Psoas muscle (tissue), 8 donors: ENCODE measurements around the gene DHRS7B. TPM values are rescaled to one million over a fixed set of nuclear protein-coding genes. Genes with fewer than 3 reads are reported as not detected.
A peak's percentile ranks its signal among the peaks of the same experiment; 100 is the strongest.

ENCODE experiments used
- ATAC-seq, 4 donors: fragments of 200-7000 bp; cut with Tn5 transposase; one replicate each; pipeline ENCODE4 v1.9.1; 2020; ENCODE audit warnings: moderate library complexity in 3 of 4, mild to moderate bottlenecking in 2 of 4
- DNase-seq, 2 donors: peaks; one replicate each; pipeline ENCODE4 v3.0.0-alpha.2; 2020
- H3K27ac ChIP-seq: fragments of 200-600 bp; one replicate; pipeline ENCODE4 v1.8.0; 2022
- H3K27me3 ChIP-seq, 3 donors: fragments of 200-600 bp in 1 of 3; one replicate each; pipeline versions ENCODE4 v1.6.1 to v1.8.0; 2013 to 2022; ENCODE audit warnings: low read length in 2 of 3, mild to moderate bottlenecking in 2 of 3, moderate library complexity in 1 of 3; ENCODE audit not compliant: insufficient read depth in 3 of 3
- H3K36me3 ChIP-seq, 2 donors: fragments of 200-600 bp in 1 of 2; one replicate each; pipeline versions ENCODE4 v1.6.1 to v1.8.0; 2013 to 2022; ENCODE audit warnings: low read depth in 1 of 2, mild to moderate bottlenecking in 1 of 2, moderate library complexity in 1 of 2; ENCODE audit not compliant: insufficient read depth in 1 of 2
- H3K4me1 ChIP-seq: fragments of 200-600 bp; one replicate; pipeline ENCODE4 v1.8.0; 2022
- H3K4me3 ChIP-seq: fragments of 200-600 bp; one replicate; pipeline ENCODE4 v1.8.0; 2022; ENCODE audit warnings: mild to moderate bottlenecking
- H3K9me3 ChIP-seq: fragments of 200-600 bp; one replicate; pipeline ENCODE4 v1.8.0; 2022
- WGBS, 3 donors: extraction: QIAGEN DNeasy Blood & Tissue Kit; methylation state at CpG; one replicate each; pipeline versions ENCODE4 v1.1.6 to v1.1.7; 2013; 5-methylcytosine and 5-hydroxymethylcytosine counted together
- intact Hi-C, 2 donors: fragments of 100-400 bp; cut with DNase I; formaldehyde crosslinking; loops; one replicate each; pipeline versions ENCODE4 v1.11.0 to v1.14.2; 2022
- polyA plus RNA-seq, 3 donors: library from polyadenylated mRNA; stranded (reverse); fragments of 200-250 nt; gene quantifications; one replicate each; pipeline ENCODE4 v1.2.3, GENCODE V29; 2013
- total RNA-seq, 4 donors: library from RNA; stranded (reverse); fragmentation: NEBNext Ultra II Directional in 2 of 4; extraction: Animal tissue kit (Norgen Biotek cat#: 25700) in 2 of 4; gene quantifications; one replicate each; pipeline versions ENCODE4 v1.2.1 to v1.2.4, GENCODE V29; 2021 to 2023
- TF ChIP-seq, protein P1 (sequence below): fragments of 200-600 bp; IDR thresholded peaks from one replicate; pipeline ENCODE4 v1.8.0; 2022; ENCODE audit warnings: antibody characterized with exemption
- donor health status: healthy with polysubstance abuse.
- donor health status: DM: no; HTN: no; CAD: no; lungs with moderate emphysema.
- donor health status: Bipolar disorder and iron deficiency.
- donor health status: healthy.
- donor health status: DM: yes; HTN: yes; CAD: no.
- donor health status: DM: no; HTN: no; CAD: no.
- donor health status: DM: no; HTN: no; CAD: no.
- donor health status: DM: yes; HTN: yes; CAD: no.

Gene DHRS7B
- total and polyA plus RNA-seq, 7 donors: 15.7 to 50.1 (median 31.9) TPM

DNA sequence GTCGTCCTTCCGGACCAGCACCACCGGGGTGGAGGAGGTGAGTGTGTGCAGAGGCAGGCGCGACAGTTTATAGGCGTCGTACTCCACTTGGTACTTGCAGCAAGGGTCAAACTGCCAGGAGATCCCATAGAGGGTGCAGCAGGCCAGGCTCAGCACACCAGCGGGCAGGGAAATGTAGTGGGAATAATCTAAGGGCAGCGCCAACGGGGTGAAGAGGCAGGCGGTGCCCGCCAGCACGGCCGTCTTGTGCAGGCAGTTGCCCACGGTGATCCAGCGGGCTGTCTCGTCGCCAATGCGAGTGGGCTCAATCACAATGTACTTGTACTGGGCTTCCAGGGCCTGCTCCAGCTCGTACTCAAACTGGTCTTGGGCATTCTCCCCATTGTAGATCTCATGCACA is 71.6 kb downstream of the DHRS7B start:
- no peak for ATAC-seq
- WGBS, 3 donors: 53 to 81% (median 59%) methylated on average over 20 of the region's 20 CpGs
- intact Hi-C loops: no loop called here
- H3K4me3 ChIP-seq: no peak overlapping the region
- peaks cover 3 to 19% of the 10 kb centered on the region in 2 donors for H3K36me3 ChIP-seq
- no peaks in the 10 kb centered on the region for H3K27me3 ChIP-seq
- DNase-seq: no peak
- peaks cover 75% of the 10 kb centered on the region for H3K4me1 ChIP-seq
- TF ChIP-seq, protein P1, sequence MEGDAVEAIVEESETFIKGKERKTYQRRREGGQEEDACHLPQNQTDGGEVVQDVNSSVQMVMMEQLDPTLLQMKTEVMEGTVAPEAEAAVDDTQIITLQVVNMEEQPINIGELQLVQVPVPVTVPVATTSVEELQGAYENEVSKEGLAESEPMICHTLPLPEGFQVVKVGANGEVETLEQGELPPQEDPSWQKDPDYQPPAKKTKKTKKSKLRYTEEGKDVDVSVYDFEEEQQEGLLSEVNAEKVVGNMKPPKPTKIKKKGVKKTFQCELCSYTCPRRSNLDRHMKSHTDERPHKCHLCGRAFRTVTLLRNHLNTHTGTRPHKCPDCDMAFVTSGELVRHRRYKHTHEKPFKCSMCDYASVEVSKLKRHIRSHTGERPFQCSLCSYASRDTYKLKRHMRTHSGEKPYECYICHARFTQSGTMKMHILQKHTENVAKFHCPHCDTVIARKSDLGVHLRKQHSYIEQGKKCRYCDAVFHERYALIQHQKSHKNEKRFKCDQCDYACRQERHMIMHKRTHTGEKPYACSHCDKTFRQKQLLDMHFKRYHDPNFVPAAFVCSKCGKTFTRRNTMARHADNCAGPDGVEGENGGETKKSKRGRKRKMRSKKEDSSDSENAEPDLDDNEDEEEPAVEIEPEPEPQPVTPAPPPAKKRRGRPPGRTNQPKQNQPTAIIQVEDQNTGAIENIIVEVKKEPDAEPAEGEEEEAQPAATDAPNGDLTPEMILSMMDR: no peak
- H3K9me3 ChIP-seq: no peaks in the 10 kb centered on the region
- H3K27ac ChIP-seq: peak overlapping the region; percentile 81

DNA sequence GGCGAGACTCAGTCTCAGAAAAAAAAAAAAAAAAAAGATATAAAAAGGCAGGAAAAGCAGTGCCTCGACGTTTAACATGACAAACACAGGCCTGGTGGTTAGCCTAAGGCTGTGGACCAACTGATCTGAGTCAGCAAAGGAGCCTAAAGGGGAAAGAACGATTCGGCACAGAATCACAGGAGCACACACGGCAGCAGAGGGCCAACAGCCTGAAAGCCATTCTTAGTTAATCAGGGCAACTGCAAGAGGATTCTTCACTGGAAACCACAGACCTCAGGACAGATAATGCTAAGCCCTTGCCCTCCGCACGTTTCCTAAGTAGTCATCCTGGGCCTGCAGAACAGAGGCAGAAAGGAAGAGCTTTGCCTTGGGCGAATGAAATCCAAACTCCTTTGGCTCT is 72.5 kb downstream of the DHRS7B start:
- DNase-seq (no peak), ATAC-seq (peak; percentile 58 to 73 (median 70))
- Histone ChIP-seq H3K4me1 (peaks cover 75% of the 10 kb centered on the region), H3K4me3 (no peak overlapping the region), H3K9me3 (no peaks in the 10 kb centered on the region), H3K36me3 (peaks cover 3 to 19% of the 10 kb centered on the region in 2 donors), H3K27me3 (no peaks in the 10 kb centered on the region), H3K27ac (peak overlapping the region; percentile 81)
- TF ChIP-seq, protein P1: no peak
- intact Hi-C loops: no loop called here
- 14 to 40% (median 40%) methylated on average over 8 to 9 of the region's 9 CpGs for WGBS, 3 donors

DNA sequence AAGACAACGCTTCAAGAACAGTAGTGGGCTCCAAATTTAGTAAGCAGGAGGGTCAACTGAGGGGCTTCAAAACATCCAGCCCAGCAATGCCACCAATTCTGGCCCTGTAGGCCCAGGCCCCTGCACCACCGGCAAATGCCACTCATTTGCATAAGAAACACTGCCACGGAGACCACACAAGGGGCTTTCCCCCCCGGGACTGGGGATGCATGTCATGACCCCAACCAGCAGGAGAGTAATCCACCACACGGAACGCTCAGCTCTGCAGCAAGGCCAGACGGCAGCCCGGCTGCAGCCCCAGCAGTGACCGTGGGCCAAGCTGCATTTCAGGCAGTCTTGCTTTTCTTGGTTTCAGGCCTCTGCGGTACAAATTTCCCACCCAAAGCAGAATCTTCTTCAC is 73.1 kb downstream of the DHRS7B start:
- TF ChIP-seq, protein P1: no peak
- intact Hi-C loops: no loop called here
- Histone ChIP-seq H3K36me3 (peaks cover 3 to 19% of the 10 kb centered on the region in 2 donors), H3K27ac (peak overlapping the region; percentile 81), H3K27me3 (no peaks in the 10 kb centered on the region), H3K4me3 (no peak overlapping the region), H3K4me1 (peaks cover 76% of the 10 kb centered on the region), H3K9me3 (no peaks in the 10 kb centered on the region)
- no peak for ATAC-seq
- 37 to 62% (median 48%) methylated on average over 10 of the region's 10 CpGs for WGBS, 3 donors
- DNase-seq: no peak

DNA sequence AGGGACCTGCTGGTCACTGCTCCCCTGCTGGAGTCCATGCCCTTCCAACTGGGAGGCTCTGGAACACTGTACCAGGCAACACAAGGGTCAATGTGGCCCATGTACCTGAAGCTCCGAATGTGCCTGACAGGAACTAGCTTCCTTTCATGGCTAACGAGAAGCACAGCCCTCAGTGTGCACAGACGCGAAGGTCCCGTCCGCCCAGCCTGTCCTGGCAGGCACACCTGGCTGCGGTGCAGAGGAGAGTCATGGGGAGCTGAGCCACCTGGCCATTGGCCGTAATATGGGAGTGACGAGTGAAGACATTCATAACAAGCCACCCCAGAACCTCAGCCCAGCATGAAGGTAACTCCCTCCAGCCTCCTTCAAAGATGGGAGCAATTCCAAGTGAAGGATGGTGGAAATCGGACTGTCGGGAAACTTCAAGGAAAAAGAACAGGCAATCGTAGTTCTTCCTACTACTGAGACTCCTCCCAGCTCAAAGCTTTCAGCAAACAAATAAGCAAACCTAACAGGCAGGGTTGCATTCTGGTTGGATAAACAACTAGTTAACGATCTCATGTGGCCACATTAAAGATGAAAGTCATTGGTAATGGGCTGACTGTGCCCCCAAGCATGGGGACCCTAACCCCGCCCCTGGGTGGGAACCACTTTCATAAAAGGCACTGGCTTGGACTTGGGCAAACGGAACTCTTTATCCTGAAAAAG is 74.0 kb downstream of the DHRS7B start:
- WGBS, 3 donors: 28 to 44% (median 30%) methylated on average over 15 of the region's 15 CpGs
- peaks cover 3 to 19% of the 10 kb centered on the region in 2 donors for H3K36me3 ChIP-seq
- intact Hi-C loops: no loop called here
- TF ChIP-seq, protein P1: no peak
- ATAC-seq (peak; percentile 55 to 72 (median 66)), DNase-seq (peak in 1 of 2 donors; percentile 66)
- H3K27me3 ChIP-seq: no peaks in the 10 kb centered on the region
- H3K4me3 ChIP-seq: peak overlapping the region; percentile 8
- no peaks in the 10 kb centered on the region for H3K9me3 ChIP-seq
- H3K27ac ChIP-seq: peak overlapping the region; percentile 81
- peaks cover 82% of the 10 kb centered on the region for H3K4me1 ChIP-seq

DNA sequence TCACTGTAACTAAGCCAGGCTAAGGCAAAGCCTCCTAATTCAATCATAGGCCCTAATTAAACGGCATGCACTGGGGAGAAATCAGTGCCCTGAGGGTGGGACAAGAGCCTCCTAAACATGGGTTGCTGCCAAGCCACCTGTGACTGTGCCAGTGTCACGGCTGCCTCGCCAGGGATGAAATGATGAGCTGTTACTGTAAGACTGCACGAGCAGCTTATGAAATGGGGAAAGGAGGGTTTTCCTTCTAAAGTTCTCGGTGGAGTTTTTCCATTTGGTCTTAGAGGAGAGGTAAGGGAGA is 74.5 kb downstream of the DHRS7B start:
- H3K27ac ChIP-seq: peak overlapping the region; percentile 81
- no peak for DNase-seq
- no peaks in the 10 kb centered on the region for H3K9me3 ChIP-seq
- TF ChIP-seq, protein P1: no peak
- peak in 2 of 4 donors; percentile 39 to 40 for ATAC-seq
- H3K27me3 ChIP-seq: no peaks in the 10 kb centered on the region
- peaks cover 83% of the 10 kb centered on the region for H3K4me1 ChIP-seq
- H3K4me3 ChIP-seq: peak overlapping the region; percentile 8
- peaks cover 3 to 19% of the 10 kb centered on the region in 2 donors for H3K36me3 ChIP-seq
- WGBS, 3 donors: 15 to 29% (median 20%) methylated on average over 4 to 5 of the region's 5 CpGs
- intact Hi-C loops: no loop called here
